H1 (cell line): ENCODE results near the gene LEFTY1. TPM values are rescaled to one million over a fixed set of nuclear protein-coding genes. Genes with fewer than 3 reads are reported as not detected.

Experiments used
- CTCF ChIA-PET: fragments of 300-600 bp; sonication (Branson Sonifier 250); formaldehyde crosslinking; loops from one replicate; lab custom pipeline; 2021; ENCODE audit not compliant: partially characterized antibody; lab: Charles Lee
- POLR2A ChIA-PET: fragments of 300-600 bp; sonication (Branson Sonifier 250); formaldehyde crosslinking; loops from one replicate; lab custom pipeline; 2021; ENCODE audit warnings: inconsistent platforms; ENCODE audit not compliant: partially characterized antibody; lab: Charles Lee
- DNase-seq, 2 experiments: peaks; one replicate each; pipeline versions ENCODE4 v3.0.0 to v3.0.0-alpha.2; 2010 to 2022; ENCODE audit warnings: low spot score in 2 of 2, low read depth in 1 of 2, mixed read lengths in 1 of 2
- FAIRE-seq: peaks from 2 replicates; lab custom pipeline; 2011; peaks lifted over from hg19 to GRCh38; lab: Jason Lieb, UNC
- H2AFZ ChIP-seq: 2 replicates; pipeline ENCODE4 v1.8.1; 2012; ENCODE audit warnings: low read length, inconsistent platforms
- H2AK5ac ChIP-seq: 2 replicates; pipeline ENCODE4 v1.6.1; 2013; ENCODE audit warnings: low read depth, low read length
- H2BK120ac ChIP-seq: replicated peaks from 2 replicates; pipeline ENCODE3; 2013; ENCODE audit warnings: low read depth, low read length, inconsistent platforms
- H2BK12ac ChIP-seq: 2 replicates; pipeline ENCODE4 v1.6.1; 2013; ENCODE audit warnings: low read depth, low read length
- H2BK15ac ChIP-seq: 2 replicates; pipeline ENCODE4 v1.6.1; 2013; ENCODE audit warnings: low read length
- H2BK20ac ChIP-seq: 2 replicates; pipeline ENCODE4 v1.6.1; 2013; ENCODE audit warnings: low read length
- H2BK5ac ChIP-seq: 2 replicates; pipeline ENCODE4 v1.6.1; 2013; ENCODE audit warnings: low read depth, low read length
- H3K14ac ChIP-seq: 2 replicates; pipeline ENCODE4 v1.6.1; 2013; ENCODE audit warnings: inconsistent platforms; ENCODE audit not compliant: insufficient read length
- H3K18ac ChIP-seq: 2 replicates; pipeline ENCODE4 v1.6.1; 2013; ENCODE audit warnings: low read length; ENCODE audit errors: extremely low read depth
- H3K23ac ChIP-seq: 2 replicates; pipeline ENCODE4 v1.6.1; 2013; ENCODE audit warnings: inconsistent platforms; ENCODE audit not compliant: insufficient read length
- H3K23me2 ChIP-seq: 2 replicates; pipeline ENCODE4 v1.6.1; 2013; ENCODE audit warnings: low read depth, low read length
- H3K27ac ChIP-seq: 2 replicates; pipeline ENCODE4 v1.6.1; 2011; ENCODE audit warnings: low read depth, low read length, inconsistent platforms
- H3K27me3 ChIP-seq, 4 experiments: replicated peaks in 1 of 4; 1 replicate in 1 of 4; 2 replicates in 3 of 4; pipeline versions ENCODE4 v1.6.1 to v1.8.1; 2011 to 2013; ENCODE audit warnings: low read length in 3 of 4, mild to moderate bottlenecking in 3 of 4, inconsistent platforms in 2 of 4, mixed read lengths in 2 of 4, moderate library complexity in 1 of 4; ENCODE audit not compliant: control insufficient read depth in 3 of 4, insufficient read depth in 3 of 4; ENCODE audit errors: extremely low read depth in 1 of 4
- H3K36me3 ChIP-seq, 4 experiments: 2 replicates each; pipeline versions ENCODE4 v1.6.1 to v1.8.1; 2011 to 2013; ENCODE audit warnings: mild to moderate bottlenecking in 4 of 4, low read length in 3 of 4, moderate library complexity in 2 of 4, control low read depth in 1 of 4, inconsistent platforms in 1 of 4; ENCODE audit not compliant: insufficient read depth in 4 of 4, control insufficient read depth in 2 of 4
- H3K4ac ChIP-seq: replicated peaks from 2 replicates; pipeline ENCODE3; 2013; ENCODE audit warnings: low read length, low read depth, mixed read lengths, inconsistent platforms; ENCODE audit not compliant: insufficient read length
- H3K4me1 ChIP-seq, 4 experiments: replicated peaks in 1 of 4; 1 replicate in 1 of 4; 2 replicates in 3 of 4; pipeline versions ENCODE4 v1.6.1 to v1.8.1; 2011 to 2013; ENCODE audit warnings: low read length in 3 of 4, inconsistent platforms in 2 of 4, mixed read lengths in 1 of 4; ENCODE audit not compliant: insufficient read depth in 4 of 4, control insufficient read depth in 3 of 4
- H3K4me2 ChIP-seq, 2 experiments: 2 replicates each; pipeline versions ENCODE4 v1.6.1 to v1.8.1; 2011 to 2013; ENCODE audit warnings: low read depth in 2 of 2, low read length in 2 of 2, control low read depth in 1 of 2, inconsistent platforms in 1 of 2, mild to moderate bottlenecking in 1 of 2; ENCODE audit not compliant: insufficient read depth in 1 of 2
- H3K4me3 ChIP-seq, 4 experiments: fragments of 200-600, 300-600 bp in 1 of 4; sonication (generic), shearing (Covaris generic), sonication (Bioruptor Twin) in 1 of 4; 2 replicates each; pipeline versions ENCODE4 v1.5.1 to v1.8.1; 2011 to 2016; ENCODE audit warnings: low read length in 4 of 4, low read depth in 3 of 4, control low read depth in 2 of 4, inconsistent platforms in 2 of 4, mild to moderate bottlenecking in 2 of 4, mixed read lengths in 1 of 4, moderate library complexity in 1 of 4; ENCODE audit not compliant: insufficient read depth in 2 of 4; ENCODE audit errors: extremely low read depth in 1 of 4
- H3K56ac ChIP-seq: replicated peaks from 2 replicates; pipeline ENCODE3; 2013; ENCODE audit warnings: low read depth, mild to moderate bottlenecking, mixed read lengths, low read length, inconsistent platforms; ENCODE audit not compliant: insufficient read length
- H3K79me1 ChIP-seq: 2 replicates; pipeline ENCODE4 v1.6.1; 2013; ENCODE audit warnings: low read depth, low read length, control low read depth
- H3K79me2 ChIP-seq, 2 experiments: 2 replicates each; pipeline versions ENCODE4 v1.6.1 to v1.8.1; 2012 to 2013; ENCODE audit warnings: low read length in 2 of 2, mild to moderate bottlenecking in 2 of 2, inconsistent platforms in 1 of 2; ENCODE audit not compliant: insufficient read depth in 2 of 2, control insufficient read depth in 1 of 2
- H3K9ac ChIP-seq, 4 experiments: replicated peaks in 1 of 4; 1 replicate in 1 of 4; 2 replicates in 3 of 4; pipeline versions ENCODE4 v1.6.1 to v1.8.1; 2011 to 2013; ENCODE audit warnings: low read depth in 3 of 4, low read length in 3 of 4, control low read depth in 2 of 4, mild to moderate bottlenecking in 2 of 4, moderate library complexity in 2 of 4, inconsistent platforms in 1 of 4; ENCODE audit errors: extremely low read depth in 1 of 4
- H3K9me3 ChIP-seq, 2 experiments: 2 replicates each; pipeline versions ENCODE4 v1.6.1 to v1.8.1; 2012 to 2013; ENCODE audit warnings: mild to moderate bottlenecking in 2 of 2, moderate library complexity in 2 of 2, control low read depth in 1 of 2, inconsistent platforms in 1 of 2, low read depth in 1 of 2, low read length in 1 of 2, mixed read lengths in 1 of 2; ENCODE audit not compliant: insufficient read depth in 2 of 2
- H4K20me1 ChIP-seq, 2 experiments: replicated peaks in 1 of 2; 2 replicates each; pipeline versions ENCODE3 to v1.8.1; 2011 to 2013; ENCODE audit warnings: inconsistent platforms in 2 of 2, low read length in 2 of 2, mild to moderate bottlenecking in 1 of 2; ENCODE audit not compliant: insufficient read depth in 2 of 2, control insufficient read depth in 1 of 2
- H4K5ac ChIP-seq: 2 replicates; pipeline ENCODE4 v1.6.1; 2013; ENCODE audit warnings: low read length, low read depth, mixed read lengths, inconsistent platforms; ENCODE audit not compliant: insufficient read length
- H4K8ac ChIP-seq: 2 replicates; pipeline ENCODE4 v1.8.0; 2013; ENCODE audit warnings: mild to moderate bottlenecking, moderate library complexity, low read length, inconsistent platforms; ENCODE audit not compliant: insufficient read depth; ENCODE audit errors: extremely low read depth
- H4K91ac ChIP-seq: replicated peaks from 2 replicates; pipeline ENCODE3; 2013; ENCODE audit warnings: low read length, mixed read lengths, inconsistent platforms; ENCODE audit not compliant: insufficient read length
- BACH1 ChIP-seq: IDR thresholded peaks from 2 replicates; pipeline ENCODE4 v1.6.1; 2012; ENCODE audit warnings: low read length, improper control_type of control experiment
- CHD1 ChIP-seq: IDR thresholded peaks from 2 replicates; pipeline ENCODE4 v1.6.1; 2012; ENCODE audit warnings: low read depth, low read length, improper control_type of control experiment
- FOSL1 ChIP-seq: IDR thresholded peaks from 2 replicates; pipeline ENCODE4 v1.6.1; 2011; ENCODE audit warnings: mild to moderate bottlenecking, low read depth, low read length, moderate library complexity; ENCODE audit not compliant: insufficient read depth
- SP1 ChIP-seq: IDR thresholded peaks from 2 replicates; pipeline ENCODE4 v1.6.1; 2011; ENCODE audit warnings: low read depth, low read length
- SUZ12 ChIP-seq: fragments of 200-600 bp; sonication (generic); IDR thresholded peaks from 2 replicates; pipeline ENCODE4 v1.6.1; 2012; ENCODE audit warnings: mild to moderate bottlenecking, inconsistent platforms, low read length, moderate library complexity, mixed read lengths
- ZNF274 ChIP-seq: IDR thresholded peaks from 2 replicates; pipeline ENCODE4 v1.7.0; 2012; ENCODE audit warnings: low read length, borderline replicate concordance; ENCODE audit errors: extremely low read depth
- WGBS, 2 experiments: shearing (Covaris generic) in 1 of 2; methylation state at CpG; one replicate each; pipeline versions ENCODE4 v1.1.6 to v1.1.7; 2013 to 2015; ENCODE audit warnings: low lambda C conversion rate in 2 of 2, mixed read lengths in 2 of 2, inconsistent platforms in 1 of 2, low coverage in 1 of 2, missing lambda C conversion rate in 1 of 2; ENCODE audit not compliant: insufficient replicate concordance in 2 of 2, insufficient coverage in 1 of 2, insufficient read length in 1 of 2; ENCODE audit errors: extremely low coverage in 1 of 2, missing lambda C conversion rate in 1 of 2; 5-methylcytosine and 5-hydroxymethylcytosine counted together
- polyA plus RNA-seq, 7 experiments: library from polyadenylated mRNA; depleted of rRNA in 3 of 7; stranded (reverse) in 5 of 7; unstranded in 2 of 7; fragments of >200 nt in 5 of 7; fragments of 200-250 nt in 2 of 7; gene quantifications; 1 replicate in 5 of 7; 2 replicates in 1 of 7; 4 replicates in 1 of 7; pipeline versions ENCODE4 v1.2.1 to v1.2.3, GENCODE V29; 2011 to 2013; ENCODE audit warnings: missing spikeins in 2 of 7, mixed read lengths in 2 of 7
- total RNA-seq: library from RNA; stranded (reverse); fragmentation: NEBNext Ultra II Directional; extraction: Animal tissue kit (Norgen Biotek cat#: 25700); gene quantifications from 2 replicates; pipeline ENCODE4 v1.2.1, GENCODE V29; 2021
- TF ChIP-seq, protein P1 (sequence below): IDR thresholded peaks from 2 replicates; pipeline ENCODE4 v1.6.1; 2011; ENCODE audit warnings: low read length, improper control_type of control experiment

Gene LEFTY1
- total and polyA plus RNA-seq, 2 of the 8 experiments (the other 6 are each of a cell fraction or from before 2014, with no cell fraction given) = 4.5 to 11.7 TPM

DNA sequence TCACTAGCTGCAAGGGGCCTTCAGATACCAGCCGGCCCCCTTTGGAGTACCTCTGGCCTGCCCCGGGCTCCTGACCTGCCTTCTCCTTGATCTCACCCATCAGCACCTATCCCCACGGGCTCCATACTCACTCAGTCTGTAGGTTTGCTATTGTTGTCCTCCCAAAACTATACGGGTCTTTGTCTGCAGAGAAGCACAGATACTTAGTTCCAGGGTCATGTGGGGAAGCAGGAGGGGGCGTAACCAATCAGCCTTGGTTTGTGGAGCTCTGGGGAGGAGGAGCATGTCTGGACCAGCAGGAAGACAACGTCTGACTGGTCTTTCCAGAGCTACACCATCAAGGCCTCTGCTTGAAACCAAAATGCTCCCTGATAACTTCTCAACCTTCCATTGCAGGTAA lies 22.0 kb downstream of the LEFTY1 start:
- Histone ChIP-seq H3K4me3 (no peak overlapping the region), H3K4ac (no peak overlapping the region), H2BK20ac (no peak overlapping the region), H3K4me2 (no peak overlapping the region), H4K20me1 (peaks cover 0 to 2% of the 10 kb centered on the region in 2 experiments), H3K36me3 (peaks cover 3 to 20% (median 12%) of the 10 kb centered on the region in 4 experiments), H2AFZ (no peak overlapping the region), H2AK5ac (no peak overlapping the region), H2BK120ac (no peak overlapping the region), H4K5ac (no peak overlapping the region), H4K8ac (no peak overlapping the region; the same call in 1 of the 2 replicates), H2BK12ac (no peak overlapping the region), H3K23me2 (no peaks in the 10 kb centered on the region), H3K79me1 (no peaks in the 10 kb centered on the region), H3K18ac (no peak overlapping the region), H3K27me3 (no peaks in the 10 kb centered on the region), H3K79me2 (no peaks in the 10 kb centered on the region), H3K9me3 (no peaks in the 10 kb centered on the region), H3K4me1 (no peaks in the 10 kb centered on the region), H3K23ac (no peak overlapping the region), H3K27ac (no peak overlapping the region; the same call in 1 of the 2 replicates), H3K9ac (no peak overlapping the region), H2BK15ac (no peak overlapping the region), H4K91ac (no peak overlapping the region), H3K56ac (no peak overlapping the region), H2BK5ac (no peak overlapping the region), H3K14ac (no peak overlapping the region)
- TF ChIP-seq CHD1 = no peak
- TF ChIP-seq FOSL1 = no peak
- TF ChIP-seq ZNF274 = no peak
- no peak for TF ChIP-seq SUZ12
- TF ChIP-seq, protein P1, sequence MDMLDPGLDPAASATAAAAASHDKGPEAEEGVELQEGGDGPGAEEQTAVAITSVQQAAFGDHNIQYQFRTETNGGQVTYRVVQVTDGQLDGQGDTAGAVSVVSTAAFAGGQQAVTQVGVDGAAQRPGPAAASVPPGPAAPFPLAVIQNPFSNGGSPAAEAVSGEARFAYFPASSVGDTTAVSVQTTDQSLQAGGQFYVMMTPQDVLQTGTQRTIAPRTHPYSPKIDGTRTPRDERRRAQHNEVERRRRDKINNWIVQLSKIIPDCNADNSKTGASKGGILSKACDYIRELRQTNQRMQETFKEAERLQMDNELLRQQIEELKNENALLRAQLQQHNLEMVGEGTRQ = no peak
- TF ChIP-seq BACH1 = no peak
- no peak for TF ChIP-seq SP1
- WGBS, 2 experiments = 75% methylated on average over 6 of the region's 6 CpGs; no CpG with 5 or more reads in 1 of the 2 experiments
- ChIA-PET POLR2A (interaction anchor here (0.8 to 1.6 kb wide), 6 partner anchors 14 to 57 kb away, joined by 3 to 4 read pairs (median 3); partner anchors contain the start of gene EPHX1), CTCF (interaction anchor here (0.6 to 2.3 kb wide), 13 partner anchors 8 to 1208 kb away, joined by 3 to 13 read pairs (median 3); no protein-coding TSS in a partner anchor)
- DNase-seq = no peak
- no peak for FAIRE-seq
